ENCODE measurements around the gene PDGFRB.

Gene PDGFRB

GRCh38 chr5:150159741-150160179, 4.1 kb upstream of the PDGFRB start:
- no peak for TF ChIP-seq CTCF (IDR thresholded peaks at IDR 0.05)
- H2AFZ ChIP-seq = no peak overlapping the region
- H3K9ac ChIP-seq = no peak overlapping the region
- no peaks in the 10 kb centered on the region for H3K79me2 ChIP-seq
- H3K4me3 ChIP-seq (ENCODE audit: low read depth, low read length) = no peak overlapping the region
- no peak overlapping the region for H3K4me2 ChIP-seq (ENCODE audit: low read length)
- no peaks in the 10 kb centered on the region for H3K36me3 ChIP-seq (ENCODE audit: control insufficient read depth, insufficient read depth, low read length)
- no peaks in the 10 kb centered on the region for H3K9me3 ChIP-seq (ENCODE audit: control insufficient read depth, low read length)
- peaks cover 4% of the 10 kb centered on the region for H3K4me1 ChIP-seq
- H3K27me3 ChIP-seq (ENCODE audit: control insufficient read depth, insufficient read depth, low read length) = no peaks in the 10 kb centered on the region
- H3K27ac ChIP-seq = peak overlapping the region; percentile 47

- no peak for TF ChIP-seq CTCF (IDR thresholded peaks at IDR 0.05)
- H3K79me2 ChIP-seq = no peaks in the 10 kb centered on the region
- no peak overlapping the region for H3K27ac ChIP-seq
- H3K4me1 ChIP-seq = peaks cover 4% of the 10 kb centered on the region
- no peak overlapping the region for H3K9ac ChIP-seq
- no peaks in the 10 kb centered on the region for H3K27me3 ChIP-seq (ENCODE audit: control insufficient read depth, insufficient read depth, low read length)
- H3K36me3 ChIP-seq (ENCODE audit: control insufficient read depth, insufficient read depth, low read length) = no peaks in the 10 kb centered on the region
- no peak overlapping the region for H3K4me3 ChIP-seq (ENCODE audit: low read depth, low read length)
- H3K4me2 ChIP-seq (ENCODE audit: low read length) = no peak overlapping the region
- no peaks in the 10 kb centered on the region for H3K9me3 ChIP-seq (ENCODE audit: control insufficient read depth, low read length)
- H2AFZ ChIP-seq = no peak overlapping the region
Measured at GRCh38 chr5:150159031-150159430, 3.4 kb upstream of the PDGFRB start.

DNA sequence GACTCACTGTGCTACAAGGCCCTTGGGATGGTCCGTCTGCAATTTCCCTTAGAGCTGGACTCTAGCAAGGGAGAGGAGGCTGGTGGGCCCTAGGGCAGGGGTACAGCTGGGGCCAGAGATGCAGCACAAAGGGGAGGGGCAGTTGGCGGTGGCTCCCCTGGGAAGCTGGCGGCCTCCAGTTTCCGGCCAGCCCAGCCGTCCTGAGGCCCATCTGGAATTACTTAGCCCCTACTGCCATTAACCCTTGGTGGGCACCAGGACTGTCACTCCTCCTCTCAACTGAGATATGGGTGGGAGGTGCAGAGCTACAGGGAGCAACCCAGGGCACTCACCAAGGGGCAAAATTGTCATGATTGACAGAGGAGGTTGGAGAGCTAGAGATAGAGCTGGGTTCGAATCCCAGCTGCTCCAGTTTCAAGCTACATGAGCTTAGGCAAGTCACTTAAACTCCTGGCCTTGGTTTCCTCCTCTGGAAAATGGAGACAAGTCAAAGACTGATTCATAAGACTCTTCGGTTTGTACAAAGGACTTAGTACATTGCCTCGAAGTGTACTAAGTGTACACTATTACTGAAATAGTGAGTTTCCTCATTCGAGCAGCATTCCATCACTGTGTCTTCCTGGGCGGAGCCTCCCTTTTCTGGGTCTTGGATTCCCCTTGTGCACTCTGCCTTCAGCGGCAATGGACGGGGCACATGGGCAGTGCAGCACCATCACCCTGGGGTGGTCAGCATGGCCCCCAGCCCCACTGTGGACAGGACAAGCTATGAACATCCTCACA, 2.7 kb upstream of the PDGFRB start:
- H3K9me3 ChIP-seq (ENCODE audit: control insufficient read depth, low read length) = no peaks in the 10 kb centered on the region
- no peaks in the 10 kb centered on the region for H3K27me3 ChIP-seq (ENCODE audit: control insufficient read depth, insufficient read depth, low read length)
- no peak for TF ChIP-seq CTCF (IDR thresholded peaks at IDR 0.05)
- no peaks in the 10 kb centered on the region for H3K36me3 ChIP-seq (ENCODE audit: control insufficient read depth, insufficient read depth, low read length)
- no peaks in the 10 kb centered on the region for H3K79me2 ChIP-seq
- no peak overlapping the region for H2AFZ ChIP-seq
- peaks cover 4% of the 10 kb centered on the region for H3K4me1 ChIP-seq
- no peak overlapping the region for H3K4me2 ChIP-seq (ENCODE audit: low read length)
- H3K4me3 ChIP-seq (ENCODE audit: low read depth, low read length) = no peak overlapping the region
- no peak overlapping the region for H3K9ac ChIP-seq
- peak overlapping the region; percentile 52 for H3K27ac ChIP-seq

DNA sequence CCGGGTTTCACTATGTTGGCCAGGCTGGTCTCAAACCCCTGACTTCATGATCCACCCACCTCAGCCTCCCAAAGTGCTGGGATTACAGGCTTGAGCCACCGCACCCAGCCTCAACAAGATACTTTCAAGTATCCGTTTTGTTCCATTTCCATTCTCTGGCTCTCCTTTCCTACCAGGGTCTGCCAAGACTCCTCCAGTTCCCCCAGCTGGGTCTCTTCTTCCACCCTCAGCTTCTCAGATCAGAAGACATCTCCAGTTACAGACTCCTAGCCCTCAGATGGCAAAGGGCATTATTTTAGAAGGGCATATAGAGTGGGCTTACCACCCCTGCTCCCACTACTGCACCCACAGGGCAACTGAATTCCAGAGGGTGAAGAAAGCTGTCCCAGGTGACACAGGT, 1.5 kb upstream of the PDGFRB start:
- Histone ChIP-seq H3K4me3 (ENCODE audit: low read depth, low read length) (no peak overlapping the region), H3K79me2 (no peaks in the 10 kb centered on the region), H3K27me3 (ENCODE audit: control insufficient read depth, insufficient read depth, low read length) (no peaks in the 10 kb centered on the region), H3K4me1 (peaks cover 4% of the 10 kb centered on the region), H2AFZ (no peak overlapping the region), H3K4me2 (ENCODE audit: low read length) (no peak overlapping the region), H3K27ac (no peak overlapping the region), H3K9ac (no peak overlapping the region), H3K9me3 (ENCODE audit: control insufficient read depth, low read length) (no peaks in the 10 kb centered on the region), H3K36me3 (ENCODE audit: control insufficient read depth, insufficient read depth, low read length) (no peaks in the 10 kb centered on the region)
- no peak for TF ChIP-seq CTCF (IDR thresholded peaks at IDR 0.05)

DNA sequence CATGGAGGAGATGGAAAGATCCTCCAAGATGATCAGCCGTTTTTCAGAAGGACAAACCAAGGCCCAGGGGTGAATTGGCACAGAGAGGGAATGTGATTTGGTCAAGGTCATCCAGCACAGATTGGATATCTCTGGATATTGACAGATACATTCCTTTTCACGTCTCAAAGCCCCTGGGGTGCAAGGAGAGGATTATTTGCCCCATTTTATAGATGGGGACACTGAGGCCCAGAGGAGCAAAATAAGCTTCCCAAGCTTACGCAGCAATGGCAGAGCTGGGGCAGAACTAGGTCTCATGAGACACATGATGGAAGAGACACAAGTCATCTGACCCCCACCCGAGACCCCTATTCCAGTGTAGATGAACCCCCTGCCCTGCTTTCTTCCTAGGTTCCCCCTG, 895 bp upstream of the PDGFRB start:
- Histone ChIP-seq H3K9ac (no peak overlapping the region), H3K4me3 (ENCODE audit: low read depth, low read length) (no peak overlapping the region)

More for the DNA sequence above, 895 bp upstream of the PDGFRB start:
- Histone ChIP-seq H3K79me2 (no peaks in the 10 kb centered on the region), H3K4me1 (peaks cover 4% of the 10 kb centered on the region), H3K4me2 (ENCODE audit: low read length) (no peak overlapping the region), H2AFZ (no peak overlapping the region), H3K9me3 (ENCODE audit: control insufficient read depth, low read length) (no peaks in the 10 kb centered on the region), H3K36me3 (ENCODE audit: control insufficient read depth, insufficient read depth, low read length) (no peaks in the 10 kb centered on the region), H3K27ac (peak overlapping the region; percentile 49), H3K27me3 (ENCODE audit: control insufficient read depth, insufficient read depth, low read length) (no peaks in the 10 kb centered on the region)
- no peak for TF ChIP-seq CTCF (IDR thresholded peaks at IDR 0.05)

All from parathyroid adenoma (tissue), 2 donors.